SK-N-SH (cell line): ENCODE measurements around the gene TKTL1.

ENCODE experiments used
- CTCF ChIP-seq: fragments of 200-600 bp; sonication (generic); IDR thresholded peaks from 2 replicates; pipeline ENCODE4 v1.6.1; 2017; ENCODE audit warnings: antibody characterized with exemption, mild to moderate bottlenecking, moderate library complexity
- JUND ChIP-seq: IDR thresholded peaks from 2 replicates; pipeline ENCODE4 v1.4.0; 2012
- MAX ChIP-seq: IDR thresholded peaks from 2 replicates; pipeline ENCODE4 v1.4.0; 2012; ENCODE audit warnings: low read depth
- POLR2AphosphoS5 ChIP-seq: IDR thresholded peaks from 2 replicates; pipeline ENCODE4 v1.6.1; 2012; ENCODE audit warnings: low read depth, low read length
- RFX5 ChIP-seq: IDR thresholded peaks from 2 replicates; pipeline ENCODE4 v1.6.1; 2012; ENCODE audit warnings: mild to moderate bottlenecking, improper control_type of control experiment, low read length
- YY1 ChIP-seq: IDR thresholded peaks from 2 replicates; pipeline ENCODE4 v1.4.0; 2012; ENCODE audit warnings: low read depth, mild to moderate bottlenecking
- TF ChIP-seq, protein P1 (sequence below): IDR thresholded peaks from 2 replicates; pipeline ENCODE4 v1.6.1; 2012; ENCODE audit warnings: mild to moderate bottlenecking, low read depth, low read length, moderate library complexity

- no peak for TF ChIP-seq CTCF
- TF ChIP-seq, protein P1, sequence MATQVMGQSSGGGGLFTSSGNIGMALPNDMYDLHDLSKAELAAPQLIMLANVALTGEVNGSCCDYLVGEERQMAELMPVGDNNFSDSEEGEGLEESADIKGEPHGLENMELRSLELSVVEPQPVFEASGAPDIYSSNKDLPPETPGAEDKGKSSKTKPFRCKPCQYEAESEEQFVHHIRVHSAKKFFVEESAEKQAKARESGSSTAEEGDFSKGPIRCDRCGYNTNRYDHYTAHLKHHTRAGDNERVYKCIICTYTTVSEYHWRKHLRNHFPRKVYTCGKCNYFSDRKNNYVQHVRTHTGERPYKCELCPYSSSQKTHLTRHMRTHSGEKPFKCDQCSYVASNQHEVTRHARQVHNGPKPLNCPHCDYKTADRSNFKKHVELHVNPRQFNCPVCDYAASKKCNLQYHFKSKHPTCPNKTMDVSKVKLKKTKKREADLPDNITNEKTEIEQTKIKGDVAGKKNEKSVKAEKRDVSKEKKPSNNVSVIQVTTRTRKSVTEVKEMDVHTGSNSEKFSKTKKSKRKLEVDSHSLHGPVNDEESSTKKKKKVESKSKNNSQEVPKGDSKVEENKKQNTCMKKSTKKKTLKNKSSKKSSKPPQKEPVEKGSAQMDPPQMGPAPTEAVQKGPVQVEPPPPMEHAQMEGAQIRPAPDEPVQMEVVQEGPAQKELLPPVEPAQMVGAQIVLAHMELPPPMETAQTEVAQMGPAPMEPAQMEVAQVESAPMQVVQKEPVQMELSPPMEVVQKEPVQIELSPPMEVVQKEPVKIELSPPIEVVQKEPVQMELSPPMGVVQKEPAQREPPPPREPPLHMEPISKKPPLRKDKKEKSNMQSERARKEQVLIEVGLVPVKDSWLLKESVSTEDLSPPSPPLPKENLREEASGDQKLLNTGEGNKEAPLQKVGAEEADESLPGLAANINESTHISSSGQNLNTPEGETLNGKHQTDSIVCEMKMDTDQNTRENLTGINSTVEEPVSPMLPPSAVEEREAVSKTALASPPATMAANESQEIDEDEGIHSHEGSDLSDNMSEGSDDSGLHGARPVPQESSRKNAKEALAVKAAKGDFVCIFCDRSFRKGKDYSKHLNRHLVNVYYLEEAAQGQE, result no peak
- TF ChIP-seq POLR2AphosphoS5, result no peak
- TF ChIP-seq RFX5, result no peak
- no peak for TF ChIP-seq JUND
- TF ChIP-seq MAX, result no peak
- TF ChIP-seq YY1, result no peak
These were observed 64.0 kb downstream of the TKTL1 start for GRCh38 chrX:154359362-154360154.
